CD4-positive, alpha-beta T cell treated with Interferon gamma for 1 hour (primary cell): Measurements from ENCODE around the gene ACACA.

Source experiments
- DNase-seq: peaks from one replicate; pipeline ENCODE4 v3.0.0-alpha.2; 2020

Gene ACACA

DNA sequence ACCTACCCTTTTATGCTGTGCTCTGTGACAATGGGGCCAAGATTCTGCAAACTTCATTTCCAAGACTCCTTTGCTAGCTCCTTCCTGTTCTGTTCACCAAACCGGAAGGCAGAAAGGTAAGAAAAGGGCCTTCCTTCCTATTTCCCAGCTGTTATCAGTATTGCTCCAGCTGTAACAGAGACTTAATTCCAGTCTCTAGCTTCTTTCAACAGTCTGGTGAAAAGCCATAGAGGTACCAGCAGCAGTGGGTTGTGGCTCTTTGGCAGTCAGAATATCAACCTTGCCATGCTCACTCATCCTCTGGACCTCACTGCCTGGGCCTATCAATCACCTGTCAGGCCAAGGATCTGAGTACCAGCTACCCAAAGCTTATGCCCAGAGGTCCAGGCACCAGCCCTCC, 120.2 kb downstream of the ACACA start:
- DNase-seq: no peak

DNA sequence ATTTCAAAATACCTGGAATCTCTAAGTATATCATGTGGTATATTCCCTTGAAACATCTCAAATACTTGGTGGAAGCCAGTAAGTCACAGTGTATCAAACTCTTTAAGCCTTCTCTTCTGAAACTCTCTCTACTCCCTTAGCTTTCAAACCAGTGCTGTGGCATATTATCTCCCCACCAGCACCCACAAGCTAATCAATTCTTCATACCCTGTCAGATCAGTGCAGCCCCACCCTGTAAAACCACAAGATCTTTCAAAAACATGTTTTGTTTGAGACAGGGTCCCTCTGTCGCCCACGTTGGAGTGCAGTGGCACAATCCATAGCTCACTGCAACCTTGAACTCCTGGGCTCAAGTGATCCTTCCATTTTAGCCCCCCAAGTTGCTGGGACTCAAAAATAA, 122.4 kb downstream of the ACACA start:
- DNase-seq: no peak

DNA sequence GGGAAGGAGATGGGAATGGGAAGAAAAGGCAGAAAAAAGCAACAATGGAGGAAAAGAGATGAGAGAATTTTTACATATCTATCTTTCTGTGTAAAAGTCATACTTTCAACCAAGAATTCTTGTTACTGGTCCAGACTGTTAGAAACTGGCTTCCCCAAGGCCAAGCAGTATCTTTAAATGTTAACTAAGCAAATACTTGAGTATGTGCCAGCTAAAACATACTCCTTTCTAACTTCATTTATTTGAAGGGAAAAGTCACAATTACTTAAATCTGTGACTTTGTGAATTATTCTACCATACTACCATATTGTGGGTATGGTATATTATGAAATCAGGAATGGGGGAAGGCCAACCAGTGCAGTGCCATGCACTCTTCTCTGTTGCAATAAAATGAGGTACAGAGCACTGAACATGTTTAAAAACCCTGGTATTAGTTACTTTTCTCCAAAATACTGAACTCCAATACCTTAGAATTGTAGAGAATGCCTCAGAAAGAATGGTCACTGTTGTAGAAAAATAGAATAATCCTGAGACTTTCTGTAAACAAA, 123.1 kb downstream of the ACACA start:
- DNase-seq: no peak

DNA sequence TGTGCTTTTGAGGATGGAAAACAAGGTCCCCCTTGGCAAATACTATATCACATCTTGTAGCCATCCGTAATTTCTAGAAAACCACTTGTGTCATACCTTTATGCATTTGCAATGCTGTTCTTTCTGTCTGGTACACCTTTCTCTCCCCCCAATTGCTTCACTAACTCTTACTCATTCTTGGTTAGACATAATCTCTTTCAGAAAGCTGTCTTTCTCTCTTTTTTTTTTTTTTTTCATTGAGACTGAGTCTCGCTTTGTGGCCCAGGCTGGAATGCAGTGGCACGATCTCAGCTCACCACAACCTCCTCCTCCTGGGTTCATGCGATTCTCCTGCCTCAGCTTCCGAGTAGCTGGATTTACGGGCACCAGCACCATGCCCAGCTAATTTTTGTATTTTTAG, 125.8 kb downstream of the ACACA start:
- DNase-seq: no peak

DNA sequence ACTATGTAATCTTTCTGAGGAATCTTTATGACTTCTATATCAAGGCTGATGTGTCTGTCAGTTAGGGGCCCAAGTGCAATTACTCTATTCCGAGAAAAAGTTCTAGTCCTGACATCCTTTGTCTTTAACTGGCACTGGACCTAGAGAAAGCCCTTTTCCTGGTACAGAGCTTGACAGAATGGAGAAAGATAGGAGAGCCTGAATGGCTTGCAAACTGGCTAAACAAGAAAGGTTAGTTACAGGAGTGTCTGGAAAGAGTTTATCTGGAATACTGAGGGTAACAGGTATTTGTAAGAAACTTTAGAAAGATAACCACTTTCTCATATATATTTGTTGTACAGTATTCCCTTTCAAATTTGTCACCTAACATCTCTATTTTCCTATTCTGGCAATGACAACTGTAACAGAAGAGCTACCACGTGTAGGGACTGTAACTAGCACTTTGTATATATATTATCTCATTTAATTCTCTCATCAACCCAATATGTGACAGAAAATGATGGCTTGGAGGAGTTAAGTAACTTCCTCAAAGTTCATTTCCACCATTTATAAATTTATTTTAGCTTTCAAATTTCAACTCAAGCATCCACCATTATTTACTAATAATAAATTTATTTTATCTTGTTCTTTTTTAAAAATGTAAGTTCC, 128.3 kb downstream of the ACACA start:
- no peak for DNase-seq

DNA sequence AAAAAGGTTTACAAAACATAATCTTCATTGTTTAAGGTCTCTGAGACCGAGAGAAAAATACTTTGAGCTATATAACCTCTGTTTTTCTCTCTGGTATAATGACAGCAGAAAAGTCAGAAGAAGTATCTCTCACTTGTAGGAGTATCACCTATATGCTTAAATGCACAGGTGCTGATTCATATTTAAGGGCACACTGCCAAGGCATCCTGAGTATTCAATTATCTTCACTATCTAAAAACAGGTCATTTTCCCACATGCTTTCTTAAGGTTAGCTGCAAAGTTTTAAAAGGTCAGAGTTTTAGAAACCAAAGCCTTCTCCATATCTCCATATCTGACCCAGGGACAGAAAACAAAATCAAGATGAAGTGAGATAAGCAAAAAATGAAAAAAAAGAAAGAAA, 130.2 kb downstream of the ACACA start:
- no peak for DNase-seq

DNA sequence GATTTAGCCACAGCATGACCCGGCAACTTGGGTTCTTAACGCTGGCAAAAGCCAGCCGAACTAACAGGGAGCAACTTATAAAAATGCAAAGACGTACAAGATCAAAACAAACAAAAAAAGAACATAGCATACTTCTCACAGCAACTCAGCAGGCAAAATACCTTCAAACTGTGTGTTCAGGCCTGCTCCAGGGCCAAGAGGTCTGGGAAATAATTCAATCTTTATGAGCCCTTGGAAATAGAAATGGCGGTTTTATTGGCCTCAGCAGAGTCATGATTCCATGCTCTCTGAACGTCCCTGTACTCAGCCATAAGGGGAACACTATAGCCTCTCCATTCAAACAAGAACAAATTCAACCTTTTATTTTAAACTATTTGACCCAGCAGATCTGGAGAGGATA, 132.2 kb downstream of the ACACA start:
- no peak for DNase-seq

DNA sequence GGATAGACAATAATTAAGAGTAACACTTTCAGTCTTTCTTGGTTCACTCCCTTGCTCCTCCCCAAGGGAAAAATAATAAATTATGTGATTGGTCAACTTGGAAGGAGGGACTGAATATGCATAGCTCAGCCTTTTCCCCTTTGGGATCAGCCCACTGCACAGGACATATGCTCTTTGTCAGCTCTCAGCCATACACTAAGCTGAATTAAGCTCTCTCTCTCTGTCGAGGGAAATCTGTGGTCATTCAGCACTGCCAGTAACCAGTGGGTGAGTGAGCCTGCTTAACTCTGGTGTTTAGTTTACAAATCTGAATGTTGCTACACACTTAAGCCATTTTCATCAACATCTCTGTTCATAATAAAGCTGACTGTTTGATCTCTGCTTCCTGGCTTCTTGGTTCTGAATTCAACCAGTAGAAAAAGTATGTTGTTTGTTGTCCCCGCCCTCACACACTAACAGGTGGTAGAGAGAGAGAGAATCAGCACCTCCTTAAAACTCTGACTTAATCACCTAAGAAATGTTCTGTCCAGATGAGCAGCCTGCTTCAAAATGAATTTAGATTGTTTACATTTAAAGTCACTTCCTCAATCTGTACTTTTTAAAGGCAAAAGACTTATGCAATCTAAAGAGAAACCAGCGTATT, 133.1 kb downstream of the ACACA start:
- no peak for DNase-seq

DNA sequence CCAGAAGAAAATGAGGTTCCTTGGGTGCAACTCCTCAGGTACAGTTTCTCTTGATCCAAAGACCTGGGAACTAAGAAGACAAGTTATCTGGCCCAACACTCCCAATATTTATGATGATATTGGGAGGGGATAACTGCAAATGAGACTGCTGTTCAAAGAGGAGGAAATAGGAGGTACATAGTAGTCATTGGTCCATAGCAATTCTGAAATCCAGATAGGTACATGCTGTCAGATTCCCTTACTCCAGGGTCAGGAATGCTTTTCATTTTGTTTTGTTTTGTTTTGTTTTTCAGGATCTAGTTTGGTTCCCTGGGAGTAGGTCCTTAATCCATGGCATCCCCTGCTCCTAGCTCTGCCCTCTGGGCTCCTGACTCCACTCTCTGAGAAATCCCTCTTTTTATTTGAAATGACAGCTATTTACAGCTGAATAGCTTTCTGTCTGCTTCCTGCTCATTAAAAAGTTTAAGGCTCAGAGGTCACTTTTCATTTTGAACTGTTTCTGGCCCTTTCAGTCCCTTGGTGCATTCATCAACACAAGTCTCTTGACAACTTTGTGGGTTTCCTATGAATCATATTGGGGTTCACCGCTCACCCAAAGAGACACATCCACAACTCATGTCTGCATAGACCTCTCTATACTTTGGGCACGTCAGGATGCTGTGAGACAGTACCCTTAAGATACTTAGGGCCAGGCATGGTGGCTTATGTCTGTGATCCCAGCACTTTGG, 141.0 kb downstream of the ACACA start:
- no peak for DNase-seq

DNA sequence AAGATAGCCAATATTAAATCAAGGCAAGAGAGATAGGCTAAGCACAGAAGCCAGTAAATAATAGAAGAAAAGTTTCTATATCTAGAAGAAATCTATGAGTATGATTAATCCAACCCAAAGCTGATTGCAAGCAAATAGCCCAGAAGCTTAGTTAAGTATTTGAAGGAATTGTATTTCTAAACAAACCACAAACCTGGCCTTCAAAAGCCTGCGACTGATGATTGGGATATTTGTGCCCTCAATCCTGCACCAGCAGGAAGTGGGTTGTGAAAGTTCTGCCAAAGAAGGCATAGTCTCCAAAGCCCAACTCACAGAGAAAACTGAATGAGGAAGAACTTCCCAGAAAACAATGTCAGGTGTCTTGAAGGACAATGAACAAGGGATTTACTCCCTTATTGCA, 145.3 kb downstream of the ACACA start:
- DNase-seq: no peak

DNA sequence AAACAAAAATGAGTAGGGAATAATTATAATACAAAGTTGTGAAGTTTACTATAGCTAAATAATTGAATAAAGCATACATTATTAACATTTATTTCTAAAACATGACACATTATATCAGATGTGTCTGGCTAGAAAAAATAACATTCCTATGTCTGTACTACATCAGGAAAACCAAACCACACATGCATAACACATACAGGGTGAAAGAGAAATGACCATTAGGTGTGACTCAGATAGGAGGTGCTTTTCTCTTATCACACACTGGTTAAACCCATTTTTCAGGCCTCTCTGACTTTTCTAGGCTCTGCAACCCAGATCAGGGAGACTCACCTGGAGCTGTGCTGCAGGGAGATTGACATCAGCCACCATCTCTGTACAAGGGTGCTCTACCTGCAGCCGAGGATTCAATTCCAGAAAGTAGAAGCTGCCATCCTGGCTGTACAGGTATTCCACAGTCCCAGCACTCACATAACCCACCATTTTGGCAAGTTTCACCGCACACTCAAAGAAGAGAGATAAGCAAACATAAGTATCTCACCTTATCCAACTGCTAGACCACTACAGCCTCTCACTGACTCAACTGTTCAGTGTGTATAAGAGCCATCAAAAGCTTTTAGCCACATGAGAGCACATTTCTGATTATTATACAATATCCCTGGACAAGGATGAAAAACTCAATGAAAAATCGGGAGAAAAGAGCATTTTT, 147.5 kb downstream of the ACACA start:
- DNase-seq: no peak

DNA sequence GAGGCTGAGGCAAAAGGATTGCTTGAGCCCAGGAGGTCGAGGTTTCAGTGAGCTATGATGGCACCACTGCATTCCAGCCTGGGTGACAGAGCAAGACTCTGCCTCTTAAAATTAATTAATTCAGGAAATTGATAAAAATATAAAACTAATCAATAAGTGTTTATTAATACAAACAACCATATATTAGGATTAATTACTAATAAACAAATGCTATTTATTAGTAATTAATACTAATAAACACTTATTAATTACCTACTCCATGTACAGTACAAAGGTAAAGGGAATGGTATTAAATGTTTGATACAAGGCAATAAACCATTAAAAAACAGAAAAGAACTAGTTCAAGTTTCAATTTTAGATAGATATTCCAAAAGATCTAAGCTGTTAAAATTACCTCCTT, 150.0 kb downstream of the ACACA start:
- DNase-seq: no peak

DNA sequence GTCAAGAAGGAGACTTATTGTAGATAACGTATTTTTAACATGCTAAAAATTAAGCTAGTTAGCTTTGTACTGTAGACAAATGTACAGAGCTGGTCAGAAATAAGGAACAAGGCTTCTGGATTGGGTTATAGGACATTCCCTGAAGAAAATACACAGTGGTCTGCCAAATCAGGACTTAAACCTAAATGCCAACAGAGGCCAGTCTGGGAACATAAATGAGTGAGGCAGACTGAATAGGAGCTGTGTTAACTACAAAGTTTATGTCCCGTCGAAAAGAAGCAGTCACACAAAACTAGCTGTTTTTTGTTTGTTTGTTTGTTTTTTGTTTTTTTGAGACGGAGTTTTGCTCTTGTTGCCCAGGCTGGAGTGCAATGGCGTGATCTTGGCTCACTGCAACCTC, 151.2 kb downstream of the ACACA start:
- DNase-seq: no peak

DNA sequence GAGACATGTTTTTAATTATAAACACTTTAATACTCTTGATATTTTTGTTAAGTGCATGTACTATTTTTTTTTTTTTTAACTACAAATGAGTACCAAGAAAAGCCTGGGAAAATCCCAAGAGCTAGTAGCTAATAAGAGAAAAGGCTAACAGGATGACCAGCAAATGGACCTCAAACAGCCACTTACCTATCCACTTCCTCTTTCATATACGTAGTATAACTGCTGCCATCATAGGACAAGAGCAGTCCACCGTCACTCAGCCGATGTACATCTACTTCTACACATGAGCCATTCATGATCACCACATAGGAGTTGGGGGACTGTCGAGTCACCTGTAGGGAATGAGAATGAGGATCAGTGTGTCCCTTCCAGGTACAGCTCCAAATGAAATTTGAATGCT, 158.8 kb downstream of the ACACA start:
- DNase-seq: no peak

DNA sequence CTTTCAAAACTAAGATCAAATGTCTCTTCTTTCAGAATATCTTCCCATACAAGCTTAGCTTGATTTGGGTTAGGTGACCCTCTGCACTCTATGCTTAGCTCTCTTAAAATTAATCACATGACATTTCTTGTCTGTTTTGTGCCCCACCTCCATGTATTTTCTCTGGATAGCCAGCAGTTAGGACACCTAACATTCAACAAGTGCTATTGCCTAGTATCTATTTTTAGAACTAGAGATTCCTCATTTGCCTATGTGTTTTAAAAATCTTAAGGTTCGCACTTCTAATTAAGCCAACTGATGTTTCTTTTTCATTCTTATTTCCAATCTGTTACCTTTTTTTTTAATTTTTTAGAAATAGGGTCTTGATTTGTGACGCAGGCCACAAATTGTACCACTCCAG, 160.6 kb downstream of the ACACA start:
- no peak for DNase-seq

DNA sequence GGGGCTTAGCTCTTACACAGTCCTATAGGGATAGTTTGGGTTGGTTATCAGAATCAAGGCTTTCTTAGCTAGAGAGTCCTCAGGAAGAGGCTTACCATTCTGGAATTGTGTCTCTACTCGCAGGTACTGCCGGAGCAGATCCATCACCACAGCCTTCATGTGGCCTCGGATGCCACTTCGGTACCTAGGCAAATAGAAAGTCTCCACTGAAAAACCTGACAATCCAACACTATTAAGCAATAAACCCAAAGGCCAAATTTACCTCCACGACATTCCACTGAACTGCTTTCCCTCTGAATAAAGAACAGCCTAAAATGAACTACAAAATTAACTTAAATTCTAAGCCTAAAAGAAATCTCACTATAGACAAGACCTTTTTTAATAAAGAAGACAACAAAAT, 166.3 kb downstream of the ACACA start:
- DNase-seq: no peak

DNA sequence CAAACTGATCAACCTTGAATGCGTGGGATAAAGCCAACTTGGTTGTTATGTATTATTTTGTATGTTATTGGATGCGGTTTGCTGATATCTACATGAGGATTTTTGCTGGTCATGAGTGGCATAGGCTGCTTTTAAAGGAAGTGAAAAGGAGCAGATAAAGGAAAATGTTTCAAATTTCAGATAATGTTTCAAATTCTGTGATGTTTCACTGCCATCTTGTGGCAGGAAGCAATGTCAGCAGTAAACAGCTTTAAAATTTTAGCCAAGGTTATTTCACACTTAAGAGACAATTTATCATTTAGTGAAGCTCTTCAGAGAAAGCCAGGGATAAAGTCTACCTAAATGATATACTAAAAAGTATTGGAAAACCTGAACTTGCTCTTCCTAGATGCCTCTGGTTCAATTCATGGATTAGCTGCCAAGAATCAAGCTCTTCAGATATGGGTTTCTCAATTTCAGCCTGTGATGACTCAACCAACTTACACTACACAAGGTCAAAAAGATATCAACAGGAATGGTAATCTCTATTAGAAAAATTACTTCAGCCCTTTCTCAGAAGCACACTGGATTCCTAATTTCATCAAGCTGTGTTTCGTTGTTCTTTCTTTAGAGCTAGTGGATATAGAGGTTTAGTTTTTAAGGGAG, 166.8 kb downstream of the ACACA start:
- DNase-seq: no peak

DNA sequence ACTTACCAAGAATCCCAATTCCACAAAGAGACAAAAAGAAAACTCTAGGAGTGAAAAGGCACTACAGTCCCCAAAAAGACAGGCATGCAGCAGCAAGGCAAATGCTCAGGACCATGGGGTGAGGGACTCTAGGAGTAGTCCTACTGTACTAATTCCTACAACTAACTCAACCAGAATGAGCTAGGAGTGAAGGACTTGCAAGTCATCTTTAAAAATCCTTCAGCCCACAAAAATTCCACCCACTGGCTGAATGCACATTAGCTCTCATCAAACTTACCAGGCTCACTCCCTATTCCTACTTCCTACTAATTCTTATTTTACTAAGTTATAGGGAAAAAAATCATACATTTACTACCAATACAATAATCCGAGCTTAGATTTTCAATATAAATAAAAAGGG, 172.5 kb downstream of the ACACA start:
- no peak for DNase-seq

DNA sequence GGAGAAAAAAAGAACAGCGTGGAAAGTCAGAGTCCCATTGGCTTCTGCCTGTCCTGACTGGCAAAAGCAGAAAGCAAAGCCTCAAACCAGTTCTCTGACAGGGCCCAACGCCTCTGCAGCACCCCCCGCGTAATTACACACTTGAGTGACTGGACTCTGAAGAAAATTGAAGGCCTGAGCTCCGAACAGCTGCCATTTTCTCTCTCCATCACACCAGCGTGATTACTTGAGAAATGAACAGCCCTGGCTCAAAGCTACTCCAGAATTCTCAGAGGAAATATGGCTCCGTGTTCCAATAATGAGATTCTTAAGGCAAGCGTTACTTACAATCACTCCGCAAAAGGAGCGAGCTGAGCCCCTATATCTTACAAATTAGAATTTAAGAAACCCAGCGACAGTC, 173.6 kb downstream of the ACACA start:
- no peak for DNase-seq

DNA sequence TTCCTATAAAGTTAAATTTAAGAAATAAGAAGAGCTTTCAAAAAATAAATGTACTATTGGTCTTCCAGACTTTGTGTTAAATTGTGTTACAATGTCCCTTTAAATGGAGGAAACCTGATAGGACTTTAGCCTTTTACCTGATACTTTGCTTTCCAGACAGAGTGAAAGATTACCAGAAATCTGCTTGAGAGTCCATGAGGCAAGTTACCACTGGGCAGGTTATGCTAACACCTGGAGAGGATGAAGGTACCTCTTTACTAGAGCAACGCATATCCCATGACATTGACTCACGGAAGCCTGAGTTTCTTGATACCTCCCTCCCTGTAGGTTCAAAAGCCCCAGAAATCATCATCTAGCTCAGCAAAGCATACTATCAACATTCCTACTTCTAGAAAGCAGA, 174.7 kb downstream of the ACACA start:
- no peak for DNase-seq

DNA sequence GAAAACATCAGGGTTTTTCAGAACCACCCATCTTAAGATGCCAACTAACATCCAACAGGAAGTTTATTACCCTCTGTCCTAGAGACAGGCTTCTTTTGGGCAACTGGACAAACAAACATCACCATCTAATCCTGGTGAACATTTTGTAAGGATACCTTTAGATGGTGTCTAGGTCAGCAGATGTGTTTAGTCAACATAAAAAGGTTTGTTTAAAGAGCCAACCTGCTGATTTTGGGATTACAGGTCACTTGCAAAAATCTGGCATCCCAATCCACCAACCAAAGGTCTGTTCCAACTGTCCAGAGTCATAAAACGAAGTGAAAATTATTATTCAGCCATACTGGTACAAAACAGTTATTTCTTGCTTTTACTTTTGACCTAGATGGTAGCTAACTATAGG, 176.0 kb downstream of the ACACA start:
- no peak for DNase-seq

DNA sequence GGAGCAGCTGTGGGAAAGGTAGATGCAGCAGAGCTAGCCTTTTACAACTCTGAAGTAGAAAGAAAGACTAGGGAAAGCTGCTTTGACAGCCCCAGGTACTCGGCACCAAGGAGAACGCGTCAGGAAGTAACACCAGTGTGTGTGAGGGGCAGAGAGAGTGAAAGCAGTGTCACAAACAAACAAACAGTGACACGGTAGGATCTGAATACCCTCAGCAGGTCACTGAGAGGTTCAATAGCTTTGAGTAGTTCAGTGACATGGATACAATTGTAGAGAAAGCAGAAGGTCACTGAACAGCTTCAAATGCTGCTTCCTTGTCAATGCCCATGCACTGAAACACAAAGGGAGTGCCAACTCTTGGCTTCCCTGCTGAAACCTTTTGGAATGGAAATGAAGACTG, 181.2 kb downstream of the ACACA start:
- DNase-seq: no peak

DNA sequence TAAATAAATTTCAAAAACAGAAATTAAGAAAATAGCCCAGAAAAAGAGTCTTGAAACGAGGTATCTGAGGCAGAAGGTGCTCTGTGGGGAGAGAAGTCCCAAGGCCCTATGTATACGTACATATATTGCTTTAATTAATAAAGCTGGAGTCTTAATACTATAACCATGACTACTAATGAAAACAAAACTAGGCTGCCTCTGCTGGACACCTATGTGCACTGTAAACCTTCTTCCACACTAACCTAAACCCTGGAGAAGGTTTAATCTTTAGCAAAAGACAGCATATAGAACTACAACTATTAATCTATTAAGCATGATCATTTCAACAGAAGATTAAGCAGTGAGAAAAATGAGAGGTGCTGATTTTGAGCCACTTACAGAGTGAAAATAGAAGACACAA, 184.8 kb downstream of the ACACA start:
- no peak for DNase-seq
